ENCODE data around the gene MMP3.

The MMP3 gene

DNA sequence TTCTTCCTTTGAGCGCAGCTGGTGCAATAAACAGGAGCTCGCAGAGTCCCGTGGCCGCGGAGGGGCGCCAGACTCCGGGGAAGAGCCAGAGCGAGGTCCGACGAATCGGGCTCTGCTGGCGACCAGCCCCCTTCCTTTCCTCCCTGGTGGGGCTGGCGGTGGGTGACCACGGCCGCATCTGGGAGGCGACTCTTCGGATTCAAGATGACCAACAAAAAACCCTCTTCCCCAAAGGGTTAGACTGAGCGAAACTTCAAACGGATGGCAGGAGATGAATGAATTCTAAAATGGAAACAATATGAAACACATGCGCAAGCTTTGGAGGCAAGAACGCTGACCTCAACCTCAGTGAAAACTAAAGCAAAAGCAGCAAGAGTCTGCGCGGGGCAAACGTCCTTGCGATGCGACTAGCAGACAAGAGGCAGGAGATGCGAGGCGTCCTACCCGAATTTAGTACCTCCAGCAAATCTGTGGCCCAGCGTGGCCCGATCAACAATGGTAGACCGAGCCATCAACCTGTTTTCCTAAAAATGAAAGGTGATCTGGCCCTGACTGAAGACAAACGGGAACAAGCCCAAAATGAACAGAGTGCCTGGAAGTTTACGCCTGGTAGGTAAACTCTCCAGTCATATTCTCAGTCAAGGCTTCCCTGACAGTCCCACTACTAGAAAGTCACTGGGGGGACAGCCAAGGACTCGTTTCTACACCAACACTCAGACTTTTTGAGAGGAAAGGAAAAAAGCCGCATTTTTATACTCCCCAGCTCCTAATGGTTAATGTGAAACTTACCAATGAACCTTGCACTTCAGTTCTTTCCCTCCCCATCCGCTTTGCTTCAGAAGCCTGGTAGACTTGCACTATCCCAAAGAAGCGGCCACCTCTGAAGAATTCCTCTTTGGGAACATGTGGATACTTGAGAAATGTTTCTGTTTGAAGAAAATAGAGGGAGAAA lies 11.6 kb downstream of the MMP3 start:
- DNase-seq: no peak

DNA sequence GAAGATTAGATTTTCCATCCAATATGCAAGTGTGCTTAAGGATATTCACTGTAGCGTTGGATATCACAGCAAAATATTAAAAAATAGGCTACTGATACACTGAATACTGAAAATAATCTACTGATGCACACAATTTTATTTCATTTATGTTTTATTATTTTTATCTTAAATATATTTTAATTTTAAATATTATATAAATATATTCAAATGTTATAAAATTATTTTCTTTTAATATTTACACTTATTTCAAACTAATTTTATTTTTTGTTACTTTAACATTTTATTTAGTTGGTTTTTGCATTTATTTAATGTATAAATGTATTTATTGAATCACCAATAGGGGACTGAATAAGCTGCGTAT lies 12.3 kb downstream of the MMP3 start:
- no peak for DNase-seq

DNA sequence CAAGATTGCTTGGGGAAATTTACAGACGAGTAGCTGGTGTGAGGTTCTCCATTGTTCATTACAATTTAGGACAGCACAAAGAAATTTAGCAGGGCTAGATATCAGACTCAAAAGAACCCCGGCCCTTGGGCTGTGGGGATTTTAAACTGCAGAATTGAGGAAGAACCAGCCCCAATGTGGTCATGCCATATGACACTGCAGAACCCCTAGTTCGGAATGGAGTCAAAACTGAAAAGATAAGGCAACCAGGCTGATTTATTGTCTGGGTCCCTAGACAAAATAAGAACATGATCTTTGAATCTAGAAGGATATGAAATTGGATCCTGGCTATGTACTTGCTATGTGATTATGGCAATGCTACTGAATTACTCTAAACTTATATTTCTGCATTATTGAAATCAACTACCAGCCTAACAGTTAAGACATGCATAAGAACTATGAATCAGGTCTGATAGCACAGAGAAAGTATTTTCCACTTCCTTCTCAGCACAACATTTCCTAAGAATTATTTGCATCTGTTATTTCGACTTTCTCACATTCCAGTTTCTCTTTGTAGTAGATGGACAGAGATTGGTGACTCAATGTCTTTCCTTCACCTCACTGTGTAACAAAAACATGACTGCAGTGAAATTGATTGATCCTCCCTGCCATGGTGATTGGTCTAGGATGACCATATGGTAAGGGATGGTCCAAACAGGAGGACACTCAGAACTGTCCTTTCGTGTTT lies 13.2 kb downstream of the MMP3 start:
- no peak for DNase-seq

DNA sequence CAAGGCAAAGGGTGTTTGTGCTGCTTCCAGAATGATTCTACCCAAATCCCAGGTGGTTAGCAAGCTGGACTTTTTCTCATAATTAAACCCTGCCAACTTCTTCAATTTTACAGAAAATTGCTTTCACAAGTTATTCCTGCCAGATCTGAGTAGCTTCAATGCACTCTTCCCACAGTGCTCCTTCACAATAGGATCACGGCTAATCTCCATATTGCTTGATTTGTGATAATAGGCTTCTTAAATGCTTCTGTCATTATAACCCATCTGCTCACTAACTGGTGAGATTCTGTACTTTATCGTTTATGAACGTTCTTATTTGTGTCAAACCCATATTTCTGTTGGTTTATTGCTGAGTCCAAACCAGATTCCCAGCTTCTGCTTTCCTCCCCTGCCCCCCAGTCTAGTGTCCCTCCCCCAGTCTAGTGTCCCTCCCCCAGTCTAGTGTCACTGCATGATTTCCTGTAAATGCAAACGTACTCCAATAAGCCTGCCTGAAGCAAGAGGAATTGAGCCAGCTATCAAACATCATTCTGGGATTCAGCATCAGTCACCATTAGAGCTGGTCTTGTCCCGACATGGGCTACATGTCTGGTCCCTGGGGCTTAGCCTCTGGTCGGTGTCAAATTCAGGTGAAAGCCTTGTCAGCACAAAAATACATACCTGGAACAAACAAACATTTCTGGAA lies 14.0 kb downstream of the MMP3 start:
- DNase-seq: no peak

DNA sequence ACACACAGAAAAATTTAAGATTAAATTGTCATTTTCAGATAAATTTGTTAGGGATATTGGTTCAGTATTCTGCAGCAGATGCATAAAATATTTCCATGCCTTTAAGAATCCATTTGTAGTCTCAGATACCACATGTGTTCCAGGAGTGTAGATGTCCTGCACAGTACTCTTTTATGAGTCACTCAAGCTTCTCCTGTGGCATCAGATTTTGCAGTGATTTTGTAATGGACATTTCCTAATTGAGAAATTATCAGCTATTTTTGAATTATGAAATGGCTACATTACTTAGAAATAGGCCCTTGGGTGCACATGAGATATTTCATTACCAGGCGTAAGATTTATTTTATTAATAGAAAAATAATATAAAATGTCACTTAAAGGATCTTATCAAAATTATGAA lies 18.9 kb downstream of the MMP3 start:
- no peak for DNase-seq

DNA sequence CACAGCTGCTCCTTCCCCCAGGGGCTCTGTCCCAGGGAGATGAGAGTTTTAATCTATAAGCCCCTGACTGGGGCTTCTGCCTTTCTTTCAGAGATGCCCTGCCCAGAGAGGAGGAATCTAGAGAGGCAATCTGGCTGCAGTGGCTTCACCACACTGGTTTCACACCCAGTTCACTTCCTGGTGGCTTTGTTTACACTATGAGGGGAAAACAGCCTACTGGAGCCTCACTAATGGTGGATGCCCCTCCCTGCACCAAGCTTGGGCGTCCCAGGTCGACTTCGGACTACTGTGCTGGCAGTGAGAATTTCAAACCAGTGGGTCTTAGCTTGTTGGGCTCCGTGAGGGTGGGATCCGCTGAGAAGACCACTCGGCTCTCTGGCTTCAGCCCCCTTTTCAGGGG lies 23.9 kb downstream of the MMP3 start:
- DNase-seq: no peak

DNA sequence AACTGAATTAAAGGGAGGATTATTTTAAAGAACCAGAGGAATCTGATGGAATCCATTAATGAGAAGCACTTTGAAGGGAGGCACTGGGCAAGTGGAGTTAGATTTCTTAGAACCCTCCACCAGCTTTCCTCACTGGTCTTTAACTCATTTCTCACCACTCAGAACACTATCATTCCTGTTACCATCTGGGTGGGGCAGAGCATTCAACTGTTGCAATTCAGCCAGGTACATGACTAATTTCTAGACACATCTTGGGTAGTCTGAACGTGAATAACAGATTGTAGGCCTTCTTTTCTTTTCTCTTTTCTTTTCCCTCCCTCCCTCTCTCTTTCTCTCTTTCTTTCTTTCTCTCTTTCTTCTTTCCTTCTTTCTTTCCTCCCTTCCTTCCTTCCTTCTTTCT lies 29.9 kb downstream of the MMP3 start:
- no peak for DNase-seq

DNA sequence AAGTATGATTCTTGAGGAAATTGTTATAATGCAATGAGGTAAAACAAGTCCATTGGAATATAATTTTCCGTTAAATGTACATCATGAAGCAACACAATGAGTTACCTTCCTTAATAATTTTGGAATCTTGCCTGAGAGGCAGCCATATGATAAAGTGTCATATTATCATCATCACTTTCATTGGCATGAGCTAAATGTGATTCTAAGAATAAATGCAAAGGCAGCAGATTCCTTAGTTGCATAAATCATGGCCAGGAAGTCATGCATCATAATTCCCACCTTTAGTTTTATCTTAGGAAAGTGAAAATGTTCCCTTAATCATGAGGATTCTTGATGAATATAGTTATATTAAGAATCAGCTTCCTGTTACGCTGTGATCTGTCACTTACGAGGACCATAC lies 31.2 kb downstream of the MMP3 start:
- DNase-seq: no peak

DNA sequence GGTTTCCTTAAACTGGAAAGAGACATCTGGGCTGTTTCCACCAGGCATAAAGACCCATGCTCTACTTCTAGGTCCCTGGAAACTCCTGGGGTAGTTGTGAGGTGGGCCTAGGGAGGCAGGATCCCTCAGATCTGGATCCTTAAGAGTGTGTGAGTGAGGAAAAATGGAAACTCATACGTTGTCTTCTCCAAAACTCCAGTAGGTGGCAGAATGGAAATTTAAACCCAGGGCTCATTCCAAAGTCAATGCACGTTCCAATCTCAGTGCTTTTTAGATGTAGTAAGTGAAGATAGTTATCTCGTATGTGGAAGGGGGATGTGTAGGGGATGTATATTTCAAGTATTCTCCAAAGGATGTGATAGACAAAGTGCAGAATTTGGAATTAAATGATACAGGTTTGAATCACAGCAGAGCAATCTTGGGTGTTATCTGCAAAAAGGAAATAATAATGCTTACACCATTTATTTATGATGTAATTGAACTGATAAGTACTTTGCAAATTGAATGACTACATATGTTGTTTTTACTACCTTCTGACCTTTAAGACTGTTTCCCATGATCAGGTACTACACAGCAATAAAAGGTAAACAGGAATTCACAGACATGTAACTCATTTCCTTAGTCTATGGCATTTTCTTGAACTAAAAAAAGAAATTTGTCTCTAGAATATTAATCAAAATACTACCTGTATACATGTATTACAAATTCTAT lies 32.3 kb downstream of the MMP3 start:
- DNase-seq: no peak

DNA sequence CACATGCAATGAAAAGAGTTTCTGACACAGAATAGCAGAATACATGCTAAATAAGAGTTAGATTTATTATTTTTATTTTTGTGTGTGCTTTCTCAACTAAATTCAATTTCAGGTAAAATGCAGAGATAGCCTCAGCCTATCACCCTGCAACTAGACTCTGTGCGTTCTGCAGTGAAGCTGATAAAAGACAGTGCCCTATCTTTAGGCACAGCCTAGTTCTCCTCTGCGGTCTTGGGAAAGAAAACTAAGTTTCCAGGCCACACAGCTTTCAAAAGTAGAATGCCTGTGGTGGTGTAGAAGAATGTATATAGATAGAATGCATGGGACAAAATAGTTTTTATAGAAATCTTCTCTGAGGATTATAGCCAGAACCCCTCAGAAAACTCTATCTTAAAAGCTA lies 33.4 kb downstream of the MMP3 start:
- DNase-seq: no peak

DNA sequence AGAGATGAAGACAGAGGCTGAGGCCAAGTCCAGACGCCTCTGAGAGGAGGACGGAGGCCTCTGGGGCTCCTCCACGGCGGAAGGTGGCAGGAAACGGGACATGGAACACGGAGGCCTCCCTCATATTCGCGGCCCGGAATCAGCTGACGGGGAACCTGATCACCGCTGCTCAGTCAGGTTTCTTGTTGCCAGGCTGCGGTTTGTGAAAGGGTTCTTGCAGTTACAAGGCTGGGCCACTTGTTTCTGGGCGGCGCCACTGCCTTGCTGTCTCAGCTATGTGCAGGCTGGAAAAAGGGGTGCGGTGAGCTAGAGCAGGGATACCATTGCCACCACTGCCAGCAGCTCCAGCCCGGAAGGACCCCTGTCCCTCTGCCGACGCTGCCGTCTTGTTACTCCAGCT lies 35.5 kb downstream of the MMP3 start:
- no peak for DNase-seq

DNA sequence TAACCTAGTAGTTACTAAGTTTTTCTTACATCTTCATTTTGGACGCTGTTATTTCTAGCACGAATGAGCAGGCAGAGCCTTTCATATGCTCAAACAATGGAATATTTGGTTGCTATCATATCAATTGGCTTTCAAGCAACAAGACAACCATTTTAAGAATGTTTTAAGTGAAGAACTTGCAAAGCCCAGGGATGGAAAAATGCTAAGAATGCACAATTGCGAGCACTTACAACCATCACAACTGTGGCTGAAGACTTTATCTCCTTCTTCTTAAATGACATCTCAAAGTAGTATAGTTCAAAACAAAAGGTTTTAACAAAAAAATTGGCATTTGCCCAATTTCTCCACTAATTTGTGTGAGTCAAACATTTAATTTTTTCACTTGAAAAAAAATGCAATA lies 37.1 kb downstream of the MMP3 start:
- DNase-seq: no peak

DNA sequence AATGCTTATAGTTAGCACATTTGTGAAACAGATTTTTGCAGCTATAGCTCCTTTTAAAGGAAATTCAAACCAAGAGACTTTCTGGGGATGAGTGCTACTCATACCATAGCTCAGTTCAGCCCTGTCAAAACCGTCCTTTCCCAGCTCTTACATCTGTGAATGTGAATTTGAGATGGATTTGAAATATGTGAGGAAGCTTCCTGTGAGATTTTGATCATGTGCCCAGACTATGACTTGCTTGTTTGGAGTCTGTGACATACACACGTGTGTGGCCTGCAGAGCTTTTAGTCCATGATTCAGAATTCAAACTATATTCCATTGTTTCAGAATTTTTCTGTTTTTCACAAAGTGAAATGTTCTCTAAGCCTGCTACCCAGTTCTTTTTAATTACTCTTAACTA lies 41.1 kb downstream of the MMP3 start:
- DNase-seq: no peak

DNA sequence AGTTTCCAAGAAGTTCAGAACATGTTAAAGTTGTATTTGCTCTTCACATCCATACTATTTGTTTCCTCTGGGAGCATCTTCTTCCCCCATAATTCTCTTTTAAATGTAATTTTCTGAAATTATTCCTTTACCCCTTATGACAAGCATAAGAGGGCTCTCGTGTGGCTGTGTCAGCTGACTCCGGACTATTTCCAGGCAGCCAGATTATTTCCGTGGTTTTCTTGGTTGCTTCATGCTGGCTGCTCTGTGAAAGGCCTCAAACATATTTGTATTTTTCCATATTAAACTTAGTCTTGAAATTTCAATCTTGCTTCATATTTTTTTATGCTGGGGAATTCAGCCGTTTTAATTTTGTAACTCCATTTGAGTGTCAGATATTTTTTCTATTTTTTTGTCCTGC lies 42.6 kb downstream of the MMP3 start:
- DNase-seq: no peak

DNA sequence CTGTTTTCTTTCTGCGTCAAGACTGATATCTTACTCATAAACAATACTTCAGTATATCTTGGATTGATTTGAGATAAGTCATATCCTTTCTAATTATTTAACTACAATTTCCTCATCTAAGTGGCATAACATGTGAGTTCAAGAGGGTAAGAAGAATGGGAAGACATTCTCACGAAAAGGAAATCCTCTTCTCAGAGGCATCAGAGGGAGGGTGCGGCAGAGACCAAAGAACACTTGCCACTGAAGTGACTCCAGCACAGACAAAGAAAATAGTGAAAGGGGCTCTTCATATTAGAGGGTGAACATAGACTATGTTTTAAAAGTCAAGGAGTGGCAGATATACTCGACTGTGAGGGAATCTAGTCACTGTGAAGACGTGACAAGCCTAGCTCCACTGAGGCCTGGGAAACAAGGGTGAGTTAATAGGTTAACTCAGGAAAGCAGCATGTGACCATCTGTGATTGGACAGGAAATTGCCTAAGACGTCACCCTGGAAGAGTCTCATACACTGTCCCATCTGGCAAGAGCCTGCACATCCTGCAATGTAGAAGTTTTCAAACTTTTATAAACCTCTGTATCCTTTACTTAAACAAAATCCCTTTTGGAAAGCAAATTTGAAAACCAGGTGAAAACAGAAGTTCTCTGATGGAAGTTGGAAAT lies 43.6 kb downstream of the MMP3 start:
- no peak for DNase-seq

DNA sequence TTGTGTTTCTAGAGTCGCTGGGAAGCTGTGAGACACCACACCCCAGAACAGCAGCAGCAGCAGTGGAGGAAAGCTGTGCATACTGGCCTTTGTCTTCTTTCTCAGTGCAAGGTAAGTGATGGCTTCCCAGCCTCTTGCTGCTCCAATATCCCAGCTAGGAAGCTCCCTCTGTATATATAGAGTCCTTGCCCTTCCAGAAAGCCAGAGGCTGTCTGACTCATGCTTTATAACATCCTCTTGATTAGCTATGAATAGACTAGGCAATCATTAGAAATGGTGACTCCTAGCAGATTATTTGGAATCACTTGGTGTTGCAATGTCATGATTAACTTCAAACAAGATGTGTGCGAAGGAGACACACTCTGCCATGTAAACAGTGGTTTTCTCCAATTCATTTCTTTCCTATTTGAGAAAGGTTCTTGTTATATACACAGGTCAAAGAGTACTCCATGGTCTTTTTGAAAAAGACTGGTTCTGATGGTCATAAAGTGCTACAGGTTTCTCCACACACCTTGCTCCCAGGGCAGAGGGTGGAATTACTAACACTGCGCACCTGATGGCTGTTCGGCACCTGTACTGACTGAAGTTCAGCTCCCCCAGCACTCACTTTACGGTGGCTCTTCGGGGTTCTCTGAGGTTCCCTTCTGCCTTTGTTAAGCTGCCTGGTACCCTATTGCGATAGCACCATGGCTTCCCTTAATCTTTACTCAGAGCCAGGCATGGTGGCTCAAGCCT lies 45.2 kb downstream of the MMP3 start, which contains the start of gene MMP1:
Gene MMP1 (minus strand): TSS at position 149 of the 735 bp plus-strand sequence. CDS start 68 bp downstream, at position 81.
- no peak for DNase-seq

DNA sequence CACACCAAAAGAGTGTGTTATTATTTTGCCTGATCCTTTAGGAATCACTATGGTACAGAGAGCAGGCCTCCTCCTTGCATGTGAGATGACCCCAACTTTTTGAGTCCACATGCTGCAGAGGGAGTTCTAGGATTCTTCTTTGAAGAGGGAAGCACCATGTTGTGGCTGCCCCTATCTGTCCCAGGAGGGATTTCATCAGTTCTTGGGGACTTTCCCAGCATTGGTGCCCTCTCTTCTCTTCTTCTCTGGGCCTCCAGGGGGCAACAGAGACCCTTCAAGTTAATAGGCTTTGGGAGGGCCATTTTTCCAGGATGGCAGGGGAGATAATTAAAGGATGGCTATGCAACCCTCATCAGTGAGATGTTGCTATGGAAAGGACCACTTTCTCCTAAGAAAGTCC lies 49.0 kb downstream of the MMP3 start:
- DNase-seq: no peak

DNA sequence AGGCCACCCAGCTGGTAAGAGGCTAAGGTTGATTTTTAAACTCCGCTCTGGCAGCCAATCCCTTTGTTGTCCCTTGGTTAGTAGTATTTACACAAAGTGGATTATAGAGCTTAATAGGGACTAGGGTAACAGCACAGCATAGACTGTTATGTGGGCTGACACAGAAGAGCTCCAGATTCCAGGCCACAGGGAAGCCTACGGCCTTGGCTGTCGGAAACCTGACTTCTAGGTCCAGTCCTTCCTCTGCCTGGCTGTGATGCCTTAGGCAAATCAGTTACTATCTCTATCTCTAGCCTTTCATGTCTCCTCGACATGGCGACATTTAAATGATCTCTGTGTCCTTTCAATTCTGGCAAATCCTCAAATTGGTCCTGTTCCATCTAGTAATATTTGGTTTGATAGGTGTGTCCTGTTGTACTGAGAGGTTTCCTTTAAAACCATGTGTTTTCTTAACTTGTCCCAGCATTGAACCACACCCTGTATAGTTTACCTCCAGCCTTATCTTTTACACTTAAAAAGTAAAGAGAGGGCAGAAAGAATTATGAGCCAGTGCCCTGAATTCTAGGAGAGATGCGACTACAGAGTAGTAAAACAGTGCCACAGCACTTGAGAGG lies 49.6 kb downstream of the MMP3 start:
- no peak for DNase-seq

DNA sequence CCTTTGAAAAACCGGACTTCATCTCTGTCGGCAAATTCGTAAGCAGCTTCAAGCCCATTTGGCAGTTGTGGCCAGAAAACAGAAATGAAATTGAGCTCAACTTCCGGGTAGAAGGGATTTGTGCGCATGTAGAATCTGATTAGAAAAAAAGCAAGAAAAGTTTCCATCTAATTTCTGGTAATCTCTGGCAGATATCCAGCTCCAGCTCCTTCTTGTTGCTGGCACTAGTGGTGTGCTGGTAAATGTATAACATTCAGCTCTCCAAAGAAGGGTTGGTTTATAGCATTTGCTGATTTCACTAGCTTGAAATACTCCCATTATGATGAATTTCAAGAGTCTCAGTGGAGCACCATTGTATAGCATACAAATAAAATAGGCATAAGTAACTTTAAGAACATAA lies 50.8 kb downstream of the MMP3 start:
- DNase-seq: no peak

DNA sequence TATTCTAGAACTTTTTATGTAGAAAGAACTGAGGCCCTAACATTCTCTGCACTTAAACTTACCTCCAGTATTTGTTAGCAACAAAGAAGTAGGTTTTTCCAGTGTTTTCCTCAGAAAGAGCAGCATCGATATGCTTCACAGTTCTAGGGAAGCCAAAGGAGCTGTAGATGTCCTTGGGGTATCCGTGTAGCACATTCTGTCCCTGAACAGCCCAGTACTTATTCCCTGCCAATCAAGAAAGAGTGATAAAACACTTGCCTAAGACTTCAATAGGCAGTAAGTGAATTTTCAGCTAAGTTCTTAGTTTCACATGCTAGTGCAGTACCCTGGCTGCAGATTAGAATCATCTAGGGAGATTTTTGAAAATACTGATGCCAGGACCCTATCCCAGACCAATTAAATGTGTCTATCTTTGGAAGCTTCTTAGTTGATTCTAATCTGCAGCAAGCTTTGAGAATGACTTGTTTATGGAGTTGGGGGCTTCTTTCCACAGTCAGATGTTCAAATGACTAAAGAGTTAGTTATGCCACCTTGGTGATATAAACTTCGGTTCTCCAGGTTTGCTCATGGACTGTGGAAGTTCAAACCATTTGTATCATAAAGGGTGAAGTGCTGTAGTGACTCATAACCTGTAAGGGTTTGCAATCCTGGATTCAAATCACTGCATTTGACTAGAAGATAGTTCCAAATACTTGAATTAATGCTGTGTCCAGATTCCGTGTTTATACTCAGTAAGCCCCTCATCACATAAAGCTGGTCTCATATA lies 52.0 kb downstream of the MMP3 start:
- DNase-seq: no peak
